A549 (cell line): ENCODE results near the gene CHRD.

Experiments
- CTCF ChIP-seq: fragments of >200 bp; sonication (Bioruptor Twin); formaldehyde crosslinking; IDR thresholded peaks from 3 replicates; pipeline ENCODE4 v1.5.1; 2016
- ESRRA ChIP-seq: fragments of 150-350 bp; IDR thresholded peaks from 2 replicates; pipeline ENCODE4 v1.6.1; 2014; ENCODE audit warnings: mild to moderate bottlenecking, low read length, borderline replicate concordance
- MAFK ChIP-seq: fragments of 450-650 bp; IDR thresholded peaks from 2 replicates; pipeline ENCODE4 v1.6.1; 2014; ENCODE audit not compliant: partially characterized antibody
- MYC ChIP-seq: IDR thresholded peaks from 2 replicates; pipeline ENCODE4 v1.6.1; 2012; ENCODE audit warnings: mild to moderate bottlenecking, inconsistent platforms, low read length, improper control_type of control experiment, borderline replicate concordance
- PBX3 ChIP-seq: IDR thresholded peaks from 2 replicates; pipeline ENCODE4 v1.6.1; 2012
- POLR2A ChIP-seq: IDR thresholded peaks from 2 replicates; pipeline ENCODE4 v1.6.1; 2012; ENCODE audit warnings: mild to moderate bottlenecking, low read length

- TF ChIP-seq MAFK (no peak), PBX3 (no peak), POLR2A (no peak), MYC (no peak), CTCF (no peak), ESRRA (no peak)
These were observed 41.9 kb upstream of the CHRD start for GRCh38 chr3:184337981-184338380.
